NCI-H345 (cell line): ENCODE data around the gene DNASE1L2.
"Not testable (repeated sequence)": the region's sequence is repeated elsewhere in the genome, so short reads cannot be mapped to it uniquely, and the experiment has no call there.

Experiments
- DNase-seq: peaks from one replicate; lab custom pipeline; 2025; lab: John Stamatoyannopoulos, UW

The DNASE1L2 gene

GRCh38 chr16:2238838-2239675 is 2.8 kb downstream of the DNASE1L2 start:
- DNase-seq, result no peak

- DNase-seq, result not testable (repeated sequence)
These were observed 4.1 kb downstream of the DNASE1L2 start for GRCh38 chr16:2240331-2240730.

- DNase-seq, result no peak
These were observed 6.4 kb downstream of the DNASE1L2 start for GRCh38 chr16:2242598-2242997.

GRCh38 chr16:2243031-2243528 is 6.8 kb downstream of the DNASE1L2 start:
- no peak for DNase-seq

GRCh38 chr16:2243781-2244180 is 7.5 kb downstream of the DNASE1L2 start:
- no peak for DNase-seq

GRCh38 chr16:2244301-2244700 is 8.1 kb downstream of the DNASE1L2 start:
- no peak for DNase-seq

- no peak for DNase-seq
These were observed 8.9 kb downstream of the DNASE1L2 start for GRCh38 chr16:2244926-2245795.

- no peak for DNase-seq
These were observed 10.1 kb downstream of the DNASE1L2 start for GRCh38 chr16:2246301-2246885.

- no peak for DNase-seq
These were observed 14.5 kb downstream of the DNASE1L2 start for GRCh38 chr16:2250652-2251295.

GRCh38 chr16:2251296-2252111 is 15.3 kb downstream of the DNASE1L2 start, which contains the start of gene ECI1:
TSS of gene ECI1 (minus strand) at chr16:2251587. CDS start at chr16:2251566, 21 bp downstream.
- peak; percentile 93 for DNase-seq

- no peak for DNase-seq
These were observed 16.5 kb downstream of the DNASE1L2 start for GRCh38 chr16:2252806-2253148.

GRCh38 chr16:2253293-2253692 is 17.0 kb downstream of the DNASE1L2 start:
- no peak for DNase-seq

- no peak for DNase-seq
These were observed 20.4 kb downstream of the DNASE1L2 start for GRCh38 chr16:2256531-2257140.

GRCh38 chr16:2257726-2258125 is 21.5 kb downstream of the DNASE1L2 start:
- DNase-seq, result no peak

- DNase-seq, result not testable (repeated sequence)
These were observed 22.3 kb downstream of the DNASE1L2 start for GRCh38 chr16:2258530-2258929.

GRCh38 chr16:2260250-2260649 is 24.0 kb downstream of the DNASE1L2 start:
- no peak for DNase-seq

- DNase-seq, result not testable (repeated sequence)
These were observed 26.8 kb downstream of the DNASE1L2 start for GRCh38 chr16:2263026-2263425.

- DNase-seq, result not testable (repeated sequence)
These were observed 30.6 kb downstream of the DNASE1L2 start for GRCh38 chr16:2266887-2267286.

- peak; percentile 68 for DNase-seq
These were observed 31.3 kb downstream of the DNASE1L2 start for GRCh38 chr16:2267505-2267912.

GRCh38 chr16:2267913-2268666 is 31.8 kb downstream of the DNASE1L2 start, which contains the start of gene RNPS1:
TSS of gene RNPS1 (minus strand) at chr16:2268126. CDS start at chr16:2264643, 3,483 bp downstream.
- DNase-seq, result peak; percentile 95
